SJSA1 (cell line): ENCODE data around the gene GNAZ. TPM values are rescaled to one million over a fixed set of nuclear protein-coding genes. Genes with fewer than 3 reads are reported as not detected.

Experiments used
- DNase-seq, 2 experiments: peaks; one replicate each; pipeline ENCODE4 v3.0.0-alpha.2; 2015 to 2020; ENCODE audit warnings: low spot score in 2 of 2, low read depth in 1 of 2
- H3K27ac ChIP-seq: fragments of 250-450 bp; sonication (Bioruptor Pico); 2 replicates; pipeline ENCODE4 v1.5.1; 2020; ENCODE audit warnings: mild to moderate bottlenecking, moderate library complexity
- H3K27me3 ChIP-seq: fragments of 250-450 bp; sonication (Bioruptor Pico); replicated peaks from 2 replicates; pipeline ENCODE4 v1.5.1; 2020; ENCODE audit warnings: mild to moderate bottlenecking, moderate library complexity
- H3K36me3 ChIP-seq: fragments of 250-450 bp; sonication (Bioruptor Pico); 2 replicates; pipeline ENCODE4 v1.5.1; 2020; ENCODE audit warnings: mild to moderate bottlenecking
- H3K4me1 ChIP-seq: fragments of 250-450 bp; sonication (Bioruptor Pico); replicated peaks from 2 replicates; pipeline ENCODE4 v1.6.1; 2021; ENCODE audit warnings: mild to moderate bottlenecking
- H3K4me3 ChIP-seq: fragments of 250-450 bp; sonication (Bioruptor Pico); 2 replicates; pipeline ENCODE4 v1.5.1; 2020; ENCODE audit warnings: mild to moderate bottlenecking
- H3K9me3 ChIP-seq: fragments of 250-450 bp; sonication (Bioruptor Pico); replicated peaks from 2 replicates; pipeline ENCODE4 v1.5.1; 2020; ENCODE audit warnings: mild to moderate bottlenecking
- total RNA-seq: library from RNA; depleted of rRNA; stranded (reverse); fragments of >200 nt; shearing (Covaris generic); gene quantifications from 2 replicates; pipeline ENCODE4 v1.2.3, GENCODE V29; 2014

GNAZ gene
- total RNA-seq, 1 experiment from 2014 or later, result 82.5 TPM

DNA sequence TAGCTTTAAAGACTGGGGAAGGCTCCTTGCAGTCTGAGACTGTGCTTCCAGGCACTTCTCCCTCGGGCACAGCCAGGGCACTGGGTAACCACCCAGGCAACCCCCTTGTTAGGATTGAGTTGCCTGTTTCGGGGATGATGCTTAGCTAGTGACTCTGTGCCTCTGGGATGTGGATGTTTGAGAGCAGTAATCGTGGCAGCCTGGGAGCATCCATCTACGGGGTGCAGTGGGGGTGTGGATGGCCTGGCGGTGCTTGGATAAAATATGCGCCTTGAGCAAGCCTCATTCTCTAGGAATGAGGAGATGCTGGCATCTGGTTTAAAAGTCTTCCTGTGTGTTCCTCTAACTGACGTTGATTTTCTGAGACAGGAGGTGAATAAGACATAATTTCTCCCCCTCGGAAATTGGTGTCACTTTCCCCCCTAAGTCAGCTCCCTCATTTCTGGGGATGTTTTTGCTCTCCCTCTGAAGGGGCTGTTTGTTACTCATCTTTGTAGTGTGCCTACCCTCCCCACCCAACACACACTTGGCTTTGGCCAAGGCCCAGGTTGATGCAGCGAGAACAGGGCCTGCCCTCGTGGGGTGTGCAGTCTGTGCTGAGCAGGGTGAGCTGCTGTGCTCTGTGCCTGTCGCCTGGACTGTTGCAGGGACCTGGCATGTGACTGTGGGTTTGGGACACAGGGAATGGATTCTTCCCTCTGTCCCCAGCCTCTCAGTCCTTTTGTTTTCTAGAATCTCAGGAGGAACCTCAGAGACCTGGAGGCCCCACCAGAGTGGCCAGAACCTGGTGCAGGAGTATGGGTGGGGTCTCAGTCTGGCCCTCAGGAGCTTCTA, 2.0 kb downstream of the GNAZ start:
- Histone ChIP-seq H3K36me3 (peaks cover 35% of the 10 kb centered on the region), H3K27ac (peak overlapping the region; percentile 97), H3K9me3 (no peaks in the 10 kb centered on the region), H3K4me3 (peak overlapping the region; percentile 75), H3K27me3 (no peaks in the 10 kb centered on the region), H3K4me1 (peaks cover 92% of the 10 kb centered on the region)
- DNase-seq, result peak; percentile 86 to 88

GRCh38 chr22:23072911-23073491, 2.7 kb downstream of the GNAZ start:
- Histone ChIP-seq H3K4me3 (no peak overlapping the region), H3K9me3 (no peaks in the 10 kb centered on the region), H3K27me3 (no peaks in the 10 kb centered on the region), H3K36me3 (peaks cover 42% of the 10 kb centered on the region), H3K27ac (peak overlapping the region; percentile 97), H3K4me1 (peaks cover 92% of the 10 kb centered on the region)
- peak; percentile 74 to 75 for DNase-seq

GRCh38 chr22:23073526-23074229, 3.4 kb downstream of the GNAZ start:
- no peaks in the 10 kb centered on the region for H3K27me3 ChIP-seq
- H3K36me3 ChIP-seq, result peaks cover 49% of the 10 kb centered on the region
- no peak for DNase-seq
- no peak overlapping the region for H3K4me3 ChIP-seq
- H3K9me3 ChIP-seq, result no peaks in the 10 kb centered on the region
- peaks cover 90% of the 10 kb centered on the region for H3K4me1 ChIP-seq
- peak overlapping the region; percentile 97 for H3K27ac ChIP-seq

DNA sequence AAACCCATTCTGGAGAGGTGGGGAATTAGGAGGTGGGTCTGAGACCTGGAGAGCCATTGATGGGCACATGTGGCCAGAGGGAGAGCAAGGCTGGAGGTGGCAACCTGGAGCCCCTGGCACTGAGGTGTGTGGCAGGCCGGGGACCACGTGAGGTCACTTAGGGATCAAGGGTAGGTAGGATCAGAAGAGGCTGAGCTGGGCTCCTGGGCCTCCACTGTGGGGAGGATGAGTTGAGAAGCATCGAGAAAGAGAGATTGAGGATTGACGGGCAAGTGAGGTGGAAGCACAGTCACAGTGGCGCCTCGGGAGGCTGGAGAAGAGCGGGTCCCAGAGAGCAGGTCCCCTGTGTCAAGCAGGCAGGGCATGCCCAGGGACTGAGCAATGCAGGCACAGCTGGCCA, 4.1 kb downstream of the GNAZ start:
- Histone ChIP-seq H3K9me3 (no peaks in the 10 kb centered on the region), H3K27me3 (no peaks in the 10 kb centered on the region), H3K36me3 (peaks cover 49% of the 10 kb centered on the region), H3K4me3 (no peak overlapping the region), H3K4me1 (peaks cover 87% of the 10 kb centered on the region), H3K27ac (peak overlapping the region; percentile 5; the same call in 1 of the 2 replicates)
- no peak for DNase-seq

GRCh38 chr22:23075050-23075449, 4.7 kb downstream of the GNAZ start:
- H3K36me3 ChIP-seq, result peaks cover 49% of the 10 kb centered on the region
- no peak overlapping the region for H3K4me3 ChIP-seq
- H3K27ac ChIP-seq, result peak overlapping the region; percentile 5
- DNase-seq, result no peak
- peaks cover 85% of the 10 kb centered on the region for H3K4me1 ChIP-seq
- H3K9me3 ChIP-seq, result no peaks in the 10 kb centered on the region
- no peaks in the 10 kb centered on the region for H3K27me3 ChIP-seq

DNA sequence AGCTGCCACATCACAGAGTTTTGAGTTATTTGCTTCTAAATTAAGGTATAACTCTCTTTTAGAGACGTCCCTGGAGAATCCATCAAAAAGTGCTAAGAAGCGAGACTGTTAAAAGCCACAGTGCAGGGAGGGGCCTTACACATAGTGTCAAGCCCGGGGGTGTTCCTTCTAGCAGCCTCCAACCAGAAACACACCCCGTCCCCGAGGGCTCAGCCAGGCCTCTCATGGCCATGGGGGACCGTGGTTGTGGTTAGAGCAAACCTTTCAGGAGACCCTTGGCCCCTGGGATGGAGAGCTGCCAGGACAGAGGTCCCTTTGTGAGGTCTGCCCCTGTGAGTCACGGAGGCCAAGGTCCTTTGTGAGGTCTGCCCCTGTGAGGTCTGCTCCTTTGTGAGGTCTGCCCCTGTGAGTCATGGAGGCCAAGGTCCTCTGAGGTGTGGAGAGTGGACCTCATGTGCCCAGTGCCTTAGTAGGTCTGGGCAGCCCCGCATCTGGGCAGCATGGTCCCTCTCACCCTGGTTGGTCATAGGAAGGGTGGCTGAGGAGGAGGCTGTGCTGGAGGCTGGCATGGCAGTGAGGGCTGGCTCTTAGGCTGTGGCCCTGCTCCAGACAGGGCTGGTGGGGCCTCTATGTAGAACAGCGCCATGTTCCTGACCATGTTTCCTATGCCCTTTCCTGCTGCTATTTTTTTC, 5.4 kb downstream of the GNAZ start:
- H3K4me1 ChIP-seq, result peaks cover 85% of the 10 kb centered on the region
- DNase-seq, result peak; percentile 94 to 99
- no peaks in the 10 kb centered on the region for H3K9me3 ChIP-seq
- H3K36me3 ChIP-seq, result peaks cover 49% of the 10 kb centered on the region
- no peaks in the 10 kb centered on the region for H3K27me3 ChIP-seq
- H3K4me3 ChIP-seq, result no peak overlapping the region
- H3K27ac ChIP-seq, result peak overlapping the region; percentile 22

DNA sequence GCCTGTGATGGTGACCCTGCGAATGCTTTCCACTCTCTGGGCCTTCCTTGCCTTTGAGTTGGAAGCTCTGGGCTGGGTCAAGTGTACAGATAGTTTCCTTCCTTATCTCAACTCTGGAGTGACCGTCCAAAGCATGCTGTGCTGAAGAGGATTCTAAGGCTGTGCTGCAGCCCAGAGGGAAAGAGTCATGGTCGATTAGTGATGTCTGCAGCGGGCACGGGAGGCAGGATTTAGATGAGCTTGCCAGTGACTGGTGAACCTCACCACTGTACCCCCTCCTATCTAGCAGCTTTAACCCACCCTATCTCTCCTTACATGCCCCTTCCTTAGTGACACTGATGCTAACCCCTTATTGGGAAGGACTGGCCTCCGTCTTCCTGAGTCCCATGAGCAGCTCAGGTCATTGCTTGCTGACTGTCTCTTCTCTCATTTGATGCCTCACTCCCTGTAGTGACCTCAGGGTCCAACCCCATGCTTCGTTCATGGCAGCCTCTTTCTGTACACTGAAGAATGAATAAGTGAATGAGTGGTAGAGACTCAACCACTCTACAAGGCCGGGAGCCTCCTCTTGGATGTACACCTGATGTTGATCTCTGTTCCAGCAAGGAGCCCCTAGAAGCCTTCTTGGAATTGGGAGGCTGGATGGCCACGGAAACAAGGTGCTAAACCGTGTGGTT, 6.7 kb downstream of the GNAZ start:
- DNase-seq, result no peak
- peak overlapping the region; percentile 22; the same call in 1 of the 2 replicates for H3K27ac ChIP-seq

DNA sequence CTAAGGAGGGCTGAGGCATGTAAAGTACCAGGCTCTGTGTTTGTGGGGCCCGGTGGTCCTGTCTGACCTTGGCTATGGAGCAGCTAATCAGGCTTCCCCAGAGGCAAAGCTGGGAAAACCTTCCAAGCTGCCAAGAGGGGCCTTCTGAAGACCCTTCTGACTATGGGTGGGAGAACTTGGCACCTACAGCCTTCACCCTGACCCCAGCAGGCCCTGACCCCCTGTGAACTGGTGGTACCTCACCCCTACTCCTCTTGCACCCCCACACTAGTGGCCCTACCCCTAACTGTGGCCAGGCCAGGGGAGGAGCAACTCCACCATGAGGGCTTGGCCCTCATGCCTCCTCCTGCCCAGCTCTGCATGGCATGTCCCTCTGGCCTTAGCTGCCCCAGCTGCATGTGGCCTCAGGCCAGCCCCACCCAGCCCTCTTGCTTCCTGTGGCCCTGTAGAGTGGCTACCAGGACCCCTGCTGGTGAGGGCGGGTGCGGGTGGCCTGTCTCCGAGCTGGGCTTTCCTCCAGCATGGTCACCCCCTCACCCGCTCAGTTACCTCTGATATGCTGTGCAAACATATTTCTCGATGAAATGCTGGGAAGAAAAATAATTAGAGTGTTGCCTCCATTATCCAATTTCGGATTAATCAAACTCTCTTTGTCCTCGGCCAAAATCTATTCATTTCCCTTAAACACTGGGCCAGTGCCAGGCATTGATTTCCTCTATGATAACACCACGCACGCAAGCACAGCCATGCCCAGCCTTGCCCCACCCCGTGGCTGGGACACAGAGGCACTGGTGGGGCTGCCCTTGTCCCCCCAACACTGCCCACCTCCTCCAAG, 7.5 kb downstream of the GNAZ start:
- no peak overlapping the region for H3K4me3 ChIP-seq
- H3K4me1 ChIP-seq, result peaks cover 73% of the 10 kb centered on the region
- peaks cover 49% of the 10 kb centered on the region for H3K36me3 ChIP-seq
- no peaks in the 10 kb centered on the region for H3K9me3 ChIP-seq
- no peak overlapping the region for H3K27ac ChIP-seq
- no peak for DNase-seq
- H3K27me3 ChIP-seq, result no peaks in the 10 kb centered on the region

More for the DNA sequence above, 6.7 kb downstream of the GNAZ start:
- Histone ChIP-seq H3K4me1 (peaks cover 73% of the 10 kb centered on the region), H3K36me3 (peaks cover 49% of the 10 kb centered on the region), H3K9me3 (no peaks in the 10 kb centered on the region), H3K4me3 (no peak overlapping the region), H3K27me3 (no peaks in the 10 kb centered on the region)

DNA sequence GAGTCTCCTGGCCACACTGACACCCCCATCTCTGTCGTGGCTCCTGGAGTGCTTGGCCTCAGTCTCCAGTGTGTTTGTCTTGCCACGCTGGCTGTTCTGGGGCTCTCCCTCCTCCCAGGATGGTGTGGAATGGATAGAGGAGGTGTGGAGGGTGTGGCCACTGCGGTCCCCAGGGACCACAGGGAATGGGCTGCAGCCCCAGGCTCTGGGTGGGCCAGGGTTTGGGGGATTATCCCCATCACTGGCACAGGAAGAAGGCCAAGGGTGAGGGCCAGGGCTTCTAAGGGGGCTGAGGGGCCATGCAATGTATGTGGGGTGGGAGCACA, 8.1 kb downstream of the GNAZ start:
- H3K27ac ChIP-seq, result no peak overlapping the region
- no peak overlapping the region for H3K4me3 ChIP-seq
- H3K36me3 ChIP-seq, result peaks cover 43% of the 10 kb centered on the region
- no peaks in the 10 kb centered on the region for H3K27me3 ChIP-seq
- no peaks in the 10 kb centered on the region for H3K9me3 ChIP-seq
- H3K4me1 ChIP-seq, result peaks cover 67% of the 10 kb centered on the region
- no peak for DNase-seq

- no peak overlapping the region for H3K27ac ChIP-seq
- peaks cover 59% of the 10 kb centered on the region for H3K4me1 ChIP-seq
- no peaks in the 10 kb centered on the region for H3K27me3 ChIP-seq
- no peak overlapping the region for H3K4me3 ChIP-seq
- no peak for DNase-seq
- peaks cover 35% of the 10 kb centered on the region for H3K36me3 ChIP-seq
- H3K9me3 ChIP-seq, result no peaks in the 10 kb centered on the region
Observed at GRCh38 chr22:23079240-23079768, 9.0 kb downstream of the GNAZ start.

- H3K27me3 ChIP-seq, result no peaks in the 10 kb centered on the region
- peaks cover 32% of the 10 kb centered on the region for H3K36me3 ChIP-seq
- no peak overlapping the region for H3K27ac ChIP-seq
- peaks cover 52% of the 10 kb centered on the region for H3K4me1 ChIP-seq
- no peak overlapping the region for H3K4me3 ChIP-seq
- DNase-seq, result no peak
- H3K9me3 ChIP-seq, result no peaks in the 10 kb centered on the region
Observed at GRCh38 chr22:23079814-23080521, 9.6 kb downstream of the GNAZ start.
